H1 (cell line): Measurements from ENCODE around the gene POMT2. TPM values are rescaled to one million over a fixed set of nuclear protein-coding genes. Genes with fewer than 3 reads are reported as not detected.

Experiments
- CTCF ChIA-PET: fragments of 300-600 bp; sonication (Branson Sonifier 250); formaldehyde crosslinking; loops from one replicate; lab custom pipeline; 2021; ENCODE audit not compliant: partially characterized antibody; lab: Charles Lee
- POLR2A ChIA-PET: fragments of 300-600 bp; sonication (Branson Sonifier 250); formaldehyde crosslinking; loops from one replicate; lab custom pipeline; 2021; ENCODE audit warnings: inconsistent platforms; ENCODE audit not compliant: partially characterized antibody; lab: Charles Lee
- DNase-seq, 2 experiments: peaks; one replicate each; pipeline versions ENCODE4 v3.0.0 to v3.0.0-alpha.2; 2010 to 2022; ENCODE audit warnings: low spot score in 2 of 2, low read depth in 1 of 2, mixed read lengths in 1 of 2
- FAIRE-seq: peaks from 2 replicates; lab custom pipeline; 2011; peaks lifted over from hg19 to GRCh38; lab: Jason Lieb, UNC
- H2AFZ ChIP-seq: 2 replicates; pipeline ENCODE4 v1.8.1; 2012; ENCODE audit warnings: low read length, inconsistent platforms
- H2AK5ac ChIP-seq: 2 replicates; pipeline ENCODE4 v1.6.1; 2013; ENCODE audit warnings: low read depth, low read length
- H2BK120ac ChIP-seq: replicated peaks from 2 replicates; pipeline ENCODE3; 2013; ENCODE audit warnings: low read depth, low read length, inconsistent platforms
- H2BK12ac ChIP-seq: 2 replicates; pipeline ENCODE4 v1.6.1; 2013; ENCODE audit warnings: low read depth, low read length
- H2BK15ac ChIP-seq: 2 replicates; pipeline ENCODE4 v1.6.1; 2013; ENCODE audit warnings: low read length
- H2BK20ac ChIP-seq: 2 replicates; pipeline ENCODE4 v1.6.1; 2013; ENCODE audit warnings: low read length
- H2BK5ac ChIP-seq: 2 replicates; pipeline ENCODE4 v1.6.1; 2013; ENCODE audit warnings: low read depth, low read length
- H3K14ac ChIP-seq: 2 replicates; pipeline ENCODE4 v1.6.1; 2013; ENCODE audit warnings: inconsistent platforms; ENCODE audit not compliant: insufficient read length
- H3K18ac ChIP-seq: 2 replicates; pipeline ENCODE4 v1.6.1; 2013; ENCODE audit warnings: low read length; ENCODE audit errors: extremely low read depth
- H3K23ac ChIP-seq: 2 replicates; pipeline ENCODE4 v1.6.1; 2013; ENCODE audit warnings: inconsistent platforms; ENCODE audit not compliant: insufficient read length
- H3K23me2 ChIP-seq: 2 replicates; pipeline ENCODE4 v1.6.1; 2013; ENCODE audit warnings: low read depth, low read length
- H3K27ac ChIP-seq: 2 replicates; pipeline ENCODE4 v1.6.1; 2011; ENCODE audit warnings: low read depth, low read length, inconsistent platforms
- H3K27me3 ChIP-seq, 4 experiments: replicated peaks in 1 of 4; 1 replicate in 1 of 4; 2 replicates in 3 of 4; pipeline versions ENCODE4 v1.6.1 to v1.8.1; 2011 to 2013; ENCODE audit warnings: low read length in 3 of 4, mild to moderate bottlenecking in 3 of 4, inconsistent platforms in 2 of 4, mixed read lengths in 2 of 4, moderate library complexity in 1 of 4; ENCODE audit not compliant: control insufficient read depth in 3 of 4, insufficient read depth in 3 of 4; ENCODE audit errors: extremely low read depth in 1 of 4
- H3K36me3 ChIP-seq, 4 experiments: 2 replicates each; pipeline versions ENCODE4 v1.6.1 to v1.8.1; 2011 to 2013; ENCODE audit warnings: mild to moderate bottlenecking in 4 of 4, low read length in 3 of 4, moderate library complexity in 2 of 4, control low read depth in 1 of 4, inconsistent platforms in 1 of 4; ENCODE audit not compliant: insufficient read depth in 4 of 4, control insufficient read depth in 2 of 4
- H3K4ac ChIP-seq: replicated peaks from 2 replicates; pipeline ENCODE3; 2013; ENCODE audit warnings: low read length, low read depth, mixed read lengths, inconsistent platforms; ENCODE audit not compliant: insufficient read length
- H3K4me1 ChIP-seq, 4 experiments: replicated peaks in 1 of 4; 1 replicate in 1 of 4; 2 replicates in 3 of 4; pipeline versions ENCODE4 v1.6.1 to v1.8.1; 2011 to 2013; ENCODE audit warnings: low read length in 3 of 4, inconsistent platforms in 2 of 4, mixed read lengths in 1 of 4; ENCODE audit not compliant: insufficient read depth in 4 of 4, control insufficient read depth in 3 of 4
- H3K4me2 ChIP-seq, 2 experiments: 2 replicates each; pipeline versions ENCODE4 v1.6.1 to v1.8.1; 2011 to 2013; ENCODE audit warnings: low read depth in 2 of 2, low read length in 2 of 2, control low read depth in 1 of 2, inconsistent platforms in 1 of 2, mild to moderate bottlenecking in 1 of 2; ENCODE audit not compliant: insufficient read depth in 1 of 2
- H3K4me3 ChIP-seq, 4 experiments: fragments of 200-600, 300-600 bp in 1 of 4; sonication (generic), shearing (Covaris generic), sonication (Bioruptor Twin) in 1 of 4; 2 replicates each; pipeline versions ENCODE4 v1.5.1 to v1.8.1; 2011 to 2016; ENCODE audit warnings: low read length in 4 of 4, low read depth in 3 of 4, control low read depth in 2 of 4, inconsistent platforms in 2 of 4, mild to moderate bottlenecking in 2 of 4, mixed read lengths in 1 of 4, moderate library complexity in 1 of 4; ENCODE audit not compliant: insufficient read depth in 2 of 4; ENCODE audit errors: extremely low read depth in 1 of 4
- H3K56ac ChIP-seq: replicated peaks from 2 replicates; pipeline ENCODE3; 2013; ENCODE audit warnings: low read depth, mild to moderate bottlenecking, mixed read lengths, low read length, inconsistent platforms; ENCODE audit not compliant: insufficient read length
- H3K79me1 ChIP-seq: 2 replicates; pipeline ENCODE4 v1.6.1; 2013; ENCODE audit warnings: low read depth, low read length, control low read depth
- H3K79me2 ChIP-seq, 2 experiments: 2 replicates each; pipeline versions ENCODE4 v1.6.1 to v1.8.1; 2012 to 2013; ENCODE audit warnings: low read length in 2 of 2, mild to moderate bottlenecking in 2 of 2, inconsistent platforms in 1 of 2; ENCODE audit not compliant: insufficient read depth in 2 of 2, control insufficient read depth in 1 of 2
- H3K9ac ChIP-seq, 4 experiments: replicated peaks in 1 of 4; 1 replicate in 1 of 4; 2 replicates in 3 of 4; pipeline versions ENCODE4 v1.6.1 to v1.8.1; 2011 to 2013; ENCODE audit warnings: low read depth in 3 of 4, low read length in 3 of 4, control low read depth in 2 of 4, mild to moderate bottlenecking in 2 of 4, moderate library complexity in 2 of 4, inconsistent platforms in 1 of 4; ENCODE audit errors: extremely low read depth in 1 of 4
- H3K9me3 ChIP-seq, 2 experiments: 2 replicates each; pipeline versions ENCODE4 v1.6.1 to v1.8.1; 2012 to 2013; ENCODE audit warnings: mild to moderate bottlenecking in 2 of 2, moderate library complexity in 2 of 2, control low read depth in 1 of 2, inconsistent platforms in 1 of 2, low read depth in 1 of 2, low read length in 1 of 2, mixed read lengths in 1 of 2; ENCODE audit not compliant: insufficient read depth in 2 of 2
- H4K20me1 ChIP-seq, 2 experiments: replicated peaks in 1 of 2; 2 replicates each; pipeline versions ENCODE3 to v1.8.1; 2011 to 2013; ENCODE audit warnings: inconsistent platforms in 2 of 2, low read length in 2 of 2, mild to moderate bottlenecking in 1 of 2; ENCODE audit not compliant: insufficient read depth in 2 of 2, control insufficient read depth in 1 of 2
- H4K5ac ChIP-seq: 2 replicates; pipeline ENCODE4 v1.6.1; 2013; ENCODE audit warnings: low read length, low read depth, mixed read lengths, inconsistent platforms; ENCODE audit not compliant: insufficient read length
- H4K8ac ChIP-seq: 2 replicates; pipeline ENCODE4 v1.8.0; 2013; ENCODE audit warnings: mild to moderate bottlenecking, moderate library complexity, low read length, inconsistent platforms; ENCODE audit not compliant: insufficient read depth; ENCODE audit errors: extremely low read depth
- H4K91ac ChIP-seq: replicated peaks from 2 replicates; pipeline ENCODE3; 2013; ENCODE audit warnings: low read length, mixed read lengths, inconsistent platforms; ENCODE audit not compliant: insufficient read length
- HDAC2 ChIP-seq, 2 experiments: fragments of 300-600 bp in 1 of 2; sonication (generic) in 1 of 2; IDR thresholded peaks; 2 replicates each; pipeline ENCODE4 v1.6.1; 2011 to 2012; ENCODE audit warnings: low read depth in 2 of 2, low read length in 2 of 2, mild to moderate bottlenecking in 2 of 2, moderate library complexity in 2 of 2, borderline replicate concordance in 1 of 2, inconsistent platforms in 1 of 2
- WGBS, 2 experiments: shearing (Covaris generic) in 1 of 2; methylation state at CpG; one replicate each; pipeline versions ENCODE4 v1.1.6 to v1.1.7; 2013 to 2015; ENCODE audit warnings: low lambda C conversion rate in 2 of 2, mixed read lengths in 2 of 2, inconsistent platforms in 1 of 2, low coverage in 1 of 2, missing lambda C conversion rate in 1 of 2; ENCODE audit not compliant: insufficient replicate concordance in 2 of 2, insufficient coverage in 1 of 2, insufficient read length in 1 of 2; ENCODE audit errors: extremely low coverage in 1 of 2, missing lambda C conversion rate in 1 of 2; 5-methylcytosine and 5-hydroxymethylcytosine counted together
- polyA plus RNA-seq, 7 experiments: library from polyadenylated mRNA; depleted of rRNA in 3 of 7; stranded (reverse) in 5 of 7; unstranded in 2 of 7; fragments of >200 nt in 5 of 7; fragments of 200-250 nt in 2 of 7; gene quantifications; 1 replicate in 5 of 7; 2 replicates in 1 of 7; 4 replicates in 1 of 7; pipeline versions ENCODE4 v1.2.1 to v1.2.3, GENCODE V29; 2011 to 2013; ENCODE audit warnings: missing spikeins in 2 of 7, mixed read lengths in 2 of 7
- total RNA-seq: library from RNA; stranded (reverse); fragmentation: NEBNext Ultra II Directional; extraction: Animal tissue kit (Norgen Biotek cat#: 25700); gene quantifications from 2 replicates; pipeline ENCODE4 v1.2.1, GENCODE V29; 2021
- TF ChIP-seq, protein P1 (sequence below): IDR thresholded peaks from 2 replicates; pipeline ENCODE4 v1.6.1; 2012; ENCODE audit warnings: inconsistent platforms
- TF ChIP-seq, protein P2 (sequence below): IDR thresholded peaks from 2 replicates; pipeline ENCODE4 v1.6.1; 2011; ENCODE audit warnings: low read depth, mild to moderate bottlenecking, low read length; ENCODE audit not compliant: insufficient read depth

Gene POMT2
- total and polyA plus RNA-seq, 2 of the 8 experiments (the other 6 are each of a cell fraction or from before 2014, with no cell fraction given) = 20.8 to 44.9 TPM

DNA sequence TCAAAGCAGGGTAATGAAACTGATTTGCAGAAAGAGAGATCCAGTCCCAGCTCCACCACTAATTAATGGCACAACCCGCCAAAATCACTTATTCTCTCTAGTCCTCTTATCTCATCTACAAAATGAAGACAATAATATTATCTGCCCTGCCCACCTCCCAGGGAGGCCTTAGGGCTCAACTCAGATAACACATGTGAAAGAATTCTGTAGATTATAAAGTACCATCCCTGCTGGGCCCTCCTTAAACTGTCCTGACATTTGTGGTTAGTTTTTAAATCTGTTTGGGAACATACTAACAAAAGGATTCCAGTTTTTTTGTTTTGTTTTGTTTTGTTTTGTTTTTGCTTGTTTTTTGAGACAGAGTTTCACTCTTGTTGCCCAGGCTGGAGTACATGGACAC, 7.3 kb downstream of the POMT2 start:
- H3K14ac ChIP-seq = no peak overlapping the region
- no peak overlapping the region for H4K5ac ChIP-seq
- H2BK12ac ChIP-seq = peak overlapping the region; percentile 68; the same call in 1 of the 2 replicates
- H3K4me2 ChIP-seq = no peak overlapping the region; a peak in 1 of 4 replicates
- no peak overlapping the region for H2AK5ac ChIP-seq
- FAIRE-seq (no peak), DNase-seq (no peak)
- H3K4ac ChIP-seq = no peak overlapping the region
- 0 out of 2 replicates have a peak overlapping the region, but pooled peaks have one; percentile 15 for H2BK5ac ChIP-seq
- H2BK120ac ChIP-seq = no peak overlapping the region
- H3K9me3 ChIP-seq = no peaks in the 10 kb centered on the region
- no peak overlapping the region for H2BK20ac ChIP-seq
- TF ChIP-seq, protein P1, sequence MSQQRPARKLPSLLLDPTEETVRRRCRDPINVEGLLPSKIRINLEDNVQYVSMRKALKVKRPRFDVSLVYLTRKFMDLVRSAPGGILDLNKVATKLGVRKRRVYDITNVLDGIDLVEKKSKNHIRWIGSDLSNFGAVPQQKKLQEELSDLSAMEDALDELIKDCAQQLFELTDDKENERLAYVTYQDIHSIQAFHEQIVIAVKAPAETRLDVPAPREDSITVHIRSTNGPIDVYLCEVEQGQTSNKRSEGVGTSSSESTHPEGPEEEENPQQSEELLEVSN = no peak
- no peak for TF ChIP-seq HDAC2 (IDR thresholded peaks at IDR 0.05; ENCODE audit: borderline replicate concordance in 1 of 2, low read depth in 2 of 2, low read length in 2 of 2)
- TF ChIP-seq, protein P2, sequence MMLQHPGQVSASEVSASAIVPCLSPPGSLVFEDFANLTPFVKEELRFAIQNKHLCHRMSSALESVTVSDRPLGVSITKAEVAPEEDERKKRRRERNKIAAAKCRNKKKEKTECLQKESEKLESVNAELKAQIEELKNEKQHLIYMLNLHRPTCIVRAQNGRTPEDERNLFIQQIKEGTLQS = no peak
- peaks cover 6 to 42% of the 10 kb centered on the region in 2 experiments for H3K79me2 ChIP-seq
- 94% methylated on average over 1 of the region's 1 CpG; no CpG with 5 or more reads in 1 of the 2 experiments for WGBS, 2 experiments
- no peak overlapping the region for H3K27ac ChIP-seq
- H4K8ac ChIP-seq = no peak overlapping the region
- no peak overlapping the region for H2BK15ac ChIP-seq
- no peaks in the 10 kb centered on the region for H3K27me3 ChIP-seq
- ChIA-PET CTCF (interaction anchor here (0.8 to 8.6 kb wide), 6 partner anchors 16 to 160 kb away, joined by 3 to 353 read pairs (median 4); no protein-coding TSS in a partner anchor), POLR2A (interaction anchor here (1.0 to 2.0 kb wide), 4 partner anchors 20 to 214 kb away, joined by 3 to 6 read pairs (median 3); partner anchors contain the start of gene TMEM63C)
- peaks cover 11 to 25% (median 14%) of the 10 kb centered on the region in 4 experiments; a peak in 6 of 7 replicates for H3K4me1 ChIP-seq
- H3K9ac ChIP-seq = no peak overlapping the region
- no peak overlapping the region for H3K4me3 ChIP-seq
- no peak overlapping the region for H3K56ac ChIP-seq
- peaks cover 0 to 2% of the 10 kb centered on the region in 2 experiments for H4K20me1 ChIP-seq
- H3K23me2 ChIP-seq = no peaks in the 10 kb centered on the region
- H3K23ac ChIP-seq = no peak overlapping the region
- H4K91ac ChIP-seq = no peak overlapping the region
- H3K79me1 ChIP-seq = peaks cover 9% of the 10 kb centered on the region
- no peaks in the 10 kb centered on the region for H3K36me3 ChIP-seq
- no peak overlapping the region for H3K18ac ChIP-seq
- no peak overlapping the region for H2AFZ ChIP-seq
